Activated T-cell treated with anti-CD3 and anti-CD28 coated beads, Interleukin-2, amount 50 U/mL, for 72 hours (primary cell): ENCODE measurements around the gene MATN1. TPM values are rescaled to one million over a fixed set of nuclear protein-coding genes. Genes with fewer than 3 reads are reported as not detected.
A peak's percentile ranks its signal among the peaks of the same experiment; 100 is the strongest.

Source experiments
- ATAC-seq, 2 donors: fragments of 150-1000 bp; cut with Tn5 transposase; replicated peaks in 1 of 2; 2 replicates each; pipeline ENCODE4 v1.10.0; 2021; ENCODE audit warnings: moderate library complexity in 2 of 2, mild to moderate bottlenecking in 1 of 2
- DNase-seq, 2 donors: peaks; one replicate each; pipeline ENCODE4 v3.0.0; 2021 to 2022; ENCODE audit warnings: mixed read lengths in 1 of 2
- H3K27ac Mint-ChIP-seq: one replicate; pipeline ENCODE4 v1.8.0; 2022; ENCODE audit warnings: mild to moderate bottlenecking, moderate library complexity, mixed read lengths
- H3K27me3 Mint-ChIP-seq: one replicate; pipeline ENCODE4 v1.8.0; 2022; ENCODE audit warnings: low read depth, mixed read lengths
- H3K36me3 Mint-ChIP-seq, 2 donors: one replicate each; pipeline ENCODE4 v1.8.0; 2022; ENCODE audit warnings: mixed read lengths in 2 of 2, mild to moderate bottlenecking in 1 of 2; ENCODE audit not compliant: insufficient read depth in 2 of 2
- H3K4me1 Mint-ChIP-seq: one replicate; pipeline ENCODE4 v1.8.0; 2022; ENCODE audit warnings: low read depth, mixed read lengths
- H3K4me3 Mint-ChIP-seq, 2 donors: one replicate each; pipeline ENCODE4 v1.8.0; 2022; ENCODE audit warnings: mild to moderate bottlenecking in 2 of 2, mixed read lengths in 2 of 2, moderate library complexity in 2 of 2
- H3K9me3 Mint-ChIP-seq, 2 donors: one replicate each; pipeline ENCODE4 v1.8.0; 2022; ENCODE audit warnings: mixed read lengths in 2 of 2
- total RNA-seq, 2 donors: library from RNA; stranded (reverse); gene quantifications; one replicate each; pipeline ENCODE4 v1.2.3, GENCODE V29; 2022

Gene MATN1
- total RNA-seq, 2 donors from 2014 or later: 1.0 to 1.2 TPM

DNA sequence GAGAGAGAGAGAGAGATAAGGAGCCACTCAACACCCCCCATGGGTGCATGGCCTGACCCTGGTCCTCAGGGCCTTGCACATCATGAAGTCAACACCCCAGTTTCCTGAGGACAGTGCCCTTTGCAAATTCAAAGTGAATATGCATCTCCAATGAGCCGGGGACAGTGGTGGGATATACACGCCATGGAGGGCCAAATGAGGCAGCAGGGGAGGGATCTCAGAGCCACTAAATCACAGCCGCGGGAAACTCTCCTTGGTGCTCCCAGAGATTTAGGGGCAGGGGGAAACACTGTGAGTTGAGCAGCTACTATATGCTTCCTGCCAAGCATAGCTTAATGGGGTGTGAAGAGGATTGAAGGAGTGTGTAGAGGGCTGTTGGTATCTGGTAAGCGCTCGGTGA, 35.5 kb downstream of the MATN1 start:
- H3K36me3 Mint-ChIP-seq: no peaks in the 10 kb centered on the region

DNA sequence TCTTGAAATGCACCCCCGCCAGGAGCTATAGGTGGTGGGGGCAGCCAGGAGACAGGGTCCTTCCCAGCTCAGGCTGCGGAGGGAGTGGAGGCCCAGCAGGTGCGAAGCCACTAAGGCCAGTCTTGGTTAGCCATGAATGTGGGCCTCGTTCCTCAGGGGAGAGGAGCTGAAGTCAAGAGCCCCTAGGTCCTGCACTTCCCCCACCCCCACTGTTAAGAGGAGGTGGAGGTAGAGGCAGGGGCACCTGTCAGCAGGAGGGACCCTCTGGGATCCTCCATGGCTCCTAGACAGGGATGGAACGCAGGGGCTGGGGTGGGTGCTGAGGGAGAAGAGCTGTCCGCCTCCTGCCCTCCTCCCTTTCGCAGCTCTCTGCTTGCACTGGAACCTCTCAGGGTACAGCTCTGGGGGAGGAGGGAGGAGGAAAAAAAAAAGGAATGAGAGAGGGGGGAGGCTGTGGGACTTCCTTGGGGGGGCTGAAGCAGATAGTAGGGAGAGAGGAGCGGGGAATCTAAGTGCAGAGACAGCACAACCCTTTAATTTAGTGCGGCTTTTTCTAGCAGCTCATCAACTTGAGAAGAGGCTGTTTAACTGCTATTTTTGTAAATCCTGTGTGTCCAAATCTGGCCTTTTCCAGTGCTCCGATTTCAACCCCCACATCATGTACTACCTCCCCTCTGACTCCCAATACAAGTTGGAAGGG, 37.0 kb downstream of the MATN1 start:
- H3K9me3 Mint-ChIP-seq: no peaks in the 10 kb centered on the region
- peaks cover 10% of the 10 kb centered on the region for H3K4me1 Mint-ChIP-seq
- ATAC-seq (no peak), DNase-seq (no peak)
- no peaks in the 10 kb centered on the region for H3K36me3 Mint-ChIP-seq
- H3K27ac Mint-ChIP-seq: no peak overlapping the region
- peaks cover 44% of the 10 kb centered on the region for H3K27me3 Mint-ChIP-seq
- H3K4me3 Mint-ChIP-seq: peak overlapping the region in 1 of 2 donors; percentile 53

More for the DNA sequence above, 35.5 kb downstream of the MATN1 start:
- Mint-ChIP-seq H3K4me1 (peaks cover 15% of the 10 kb centered on the region), H3K4me3 (no peak overlapping the region), H3K27ac (no peak overlapping the region), H3K27me3 (peaks cover 33% of the 10 kb centered on the region), H3K9me3 (no peaks in the 10 kb centered on the region)
- ATAC-seq (no peak), DNase-seq (no peak)

DNA sequence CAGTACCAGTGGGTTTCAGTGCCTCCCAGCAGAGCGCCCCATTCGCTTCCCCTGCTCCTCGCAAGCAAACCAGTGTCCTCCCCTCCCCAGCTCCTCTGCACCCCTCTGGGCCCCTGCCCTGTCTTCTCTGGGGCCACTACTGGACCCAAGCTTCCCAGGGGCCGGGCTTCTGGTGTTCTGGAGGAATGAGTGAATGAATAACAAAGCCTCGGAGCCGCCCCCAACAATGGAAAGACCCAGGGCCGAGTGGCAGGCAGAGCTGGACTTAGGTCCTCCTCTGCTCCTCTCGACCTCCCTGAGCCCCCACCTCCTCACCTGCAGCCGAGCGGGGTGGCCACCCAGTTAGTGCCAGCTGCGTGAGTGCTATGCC, 37.6 kb downstream of the MATN1 start:
- Mint-ChIP-seq H3K4me3 (peak overlapping the region in 1 of 2 donors; percentile 53), H3K4me1 (peaks cover 10% of the 10 kb centered on the region), H3K9me3 (no peaks in the 10 kb centered on the region), H3K27me3 (peaks cover 44% of the 10 kb centered on the region), H3K36me3 (no peaks in the 10 kb centered on the region), H3K27ac (no peak overlapping the region)
- ATAC-seq (no peak), DNase-seq (no peak)

DNA sequence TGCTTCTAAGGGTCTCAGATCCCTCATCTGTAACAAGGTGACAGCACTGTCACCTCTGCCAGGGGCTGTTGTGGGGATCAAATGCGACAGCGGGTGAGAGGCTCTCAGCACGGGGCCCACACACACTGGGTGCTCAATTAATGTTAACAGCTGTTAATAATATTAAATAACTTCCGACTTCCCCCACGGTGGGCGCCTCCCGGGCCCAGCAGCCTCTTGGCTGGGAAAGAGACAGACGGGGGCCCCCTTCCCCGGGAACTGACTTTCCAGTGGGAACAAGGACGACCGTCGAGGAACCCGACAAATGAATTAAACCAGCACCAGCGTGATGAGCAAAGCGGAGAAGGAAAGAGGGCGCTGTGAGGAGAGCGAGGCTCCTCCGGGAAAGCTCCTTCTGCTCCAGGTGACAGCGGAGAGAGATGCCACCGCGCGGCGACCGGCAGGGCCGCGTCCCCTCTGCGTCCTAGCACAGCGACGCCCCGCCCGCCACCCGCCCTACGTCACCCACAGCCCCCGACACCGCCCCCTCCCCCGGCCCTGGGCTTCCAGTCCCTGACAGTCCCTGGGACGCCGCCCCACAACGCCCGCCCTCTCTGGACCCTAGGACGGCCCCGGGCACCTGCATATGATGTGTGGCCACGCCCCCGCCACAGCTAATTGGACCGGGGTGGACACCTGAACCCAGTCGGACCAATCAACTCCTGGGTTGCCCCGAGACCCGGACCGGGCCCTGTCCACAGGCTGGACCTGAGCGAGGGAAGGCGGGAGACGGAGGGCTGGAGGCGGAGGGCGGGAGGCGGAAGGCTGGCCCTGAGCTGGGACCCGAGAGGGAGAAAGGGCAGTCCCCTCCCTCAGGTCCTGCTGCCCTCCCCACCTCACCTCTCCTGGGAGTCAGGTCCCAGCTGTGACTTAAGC, 38.2 kb downstream of the MATN1 start:
- Mint-ChIP-seq H3K27ac (no peak overlapping the region), H3K4me1 (peaks cover 10% of the 10 kb centered on the region), H3K4me3 (peak overlapping the region; percentile 55 to 71), H3K36me3 (no peaks in the 10 kb centered on the region), H3K9me3 (no peaks in the 10 kb centered on the region), H3K27me3 (peaks cover 44% of the 10 kb centered on the region)
- DNase-seq: peak; percentile 12 to 32
- ATAC-seq: peak; percentile 65 to 69

DNA sequence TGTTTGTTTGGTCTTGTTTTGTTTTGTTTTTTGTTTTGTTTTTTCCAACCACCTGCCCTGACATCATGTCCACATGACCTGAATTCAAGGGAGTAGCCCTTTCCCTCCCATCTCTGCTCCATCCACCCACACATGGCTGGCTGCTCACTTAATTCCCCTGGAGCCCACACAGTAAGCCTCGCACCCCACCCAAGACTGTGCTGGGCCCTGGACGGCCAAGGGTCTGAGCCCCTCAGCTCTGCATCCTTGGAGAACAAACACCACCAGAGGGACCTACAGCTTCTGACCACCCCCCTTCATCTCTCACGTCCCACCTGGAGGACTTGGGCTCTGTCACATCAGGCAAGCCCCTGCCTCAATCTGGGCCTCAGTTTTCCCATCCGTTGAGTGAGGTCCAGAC, 39.1 kb downstream of the MATN1 start:
- Mint-ChIP-seq H3K36me3 (no peaks in the 10 kb centered on the region), H3K9me3 (no peaks in the 10 kb centered on the region), H3K27ac (no peak overlapping the region), H3K27me3 (peaks cover 44% of the 10 kb centered on the region), H3K4me3 (no peak overlapping the region), H3K4me1 (peaks cover 10% of the 10 kb centered on the region)
- no peak for ATAC-seq
- DNase-seq: no peak

DNA sequence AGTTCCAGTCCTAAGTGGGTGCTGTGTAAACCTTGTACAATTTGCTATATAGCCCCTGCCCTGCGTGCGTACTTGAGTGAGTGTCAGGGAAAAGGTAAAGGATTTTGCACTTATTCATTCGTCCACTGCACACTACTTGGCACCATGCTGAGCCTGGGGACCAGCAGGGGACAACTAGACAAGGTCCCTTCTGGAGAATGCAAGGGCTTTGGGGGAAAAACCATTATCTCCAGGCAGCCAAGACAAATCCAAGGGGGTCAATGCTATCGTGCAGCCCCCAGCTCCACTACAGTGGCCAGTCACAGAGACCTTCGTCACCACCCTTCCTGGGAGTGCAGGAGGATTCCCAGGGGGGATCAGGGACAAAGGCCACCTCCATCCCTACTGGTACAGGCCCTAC, 39.7 kb downstream of the MATN1 start:
- ATAC-seq: no peak
- Mint-ChIP-seq H3K36me3 (no peaks in the 10 kb centered on the region), H3K4me1 (peaks cover 10% of the 10 kb centered on the region), H3K4me3 (no peak overlapping the region), H3K27me3 (peaks cover 46% of the 10 kb centered on the region), H3K27ac (no peak overlapping the region), H3K9me3 (no peaks in the 10 kb centered on the region)
- DNase-seq: no peak

DNA sequence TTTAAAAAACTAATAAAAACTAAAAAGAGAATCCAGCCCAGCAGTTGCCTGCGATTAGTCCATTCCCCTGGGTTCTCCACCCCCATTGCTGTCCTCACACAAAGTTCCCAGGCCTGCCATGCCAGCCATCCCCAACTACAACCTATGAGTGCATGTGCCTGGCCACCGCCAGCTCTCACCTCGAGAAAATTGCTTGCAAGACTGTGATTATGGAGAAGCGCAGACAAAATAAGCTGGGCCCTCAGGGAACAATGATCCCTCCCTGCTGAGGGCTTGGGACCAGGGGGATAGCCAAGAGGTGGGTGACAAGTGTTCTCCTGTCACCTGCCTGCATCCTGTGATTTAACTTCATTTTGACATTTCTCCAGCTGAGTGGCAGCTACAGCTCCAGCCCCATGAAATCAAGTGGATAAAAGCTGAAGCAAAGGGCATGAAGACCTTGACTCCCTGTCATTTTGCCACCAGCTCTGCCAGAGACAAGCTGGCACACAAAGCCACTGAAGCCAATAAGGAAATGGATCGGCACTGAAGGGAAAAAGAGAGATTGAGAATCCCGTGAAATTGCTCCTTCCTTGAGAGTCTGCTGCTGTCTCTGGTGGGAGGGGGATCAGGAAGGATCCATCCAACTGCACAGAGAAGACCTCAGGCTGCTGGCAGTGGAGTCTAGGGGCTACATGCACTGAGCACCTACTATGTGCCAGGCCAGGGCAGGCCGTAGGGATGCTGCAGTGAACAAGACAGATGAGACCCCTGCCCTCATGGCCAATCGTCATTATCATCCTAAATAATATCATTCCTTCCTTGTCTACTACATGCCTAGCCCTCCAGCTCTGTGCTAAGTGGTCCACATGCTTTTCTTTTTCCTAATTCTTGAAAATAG, 40.7 kb downstream of the MATN1 start:
- H3K27me3 Mint-ChIP-seq: peaks cover 55% of the 10 kb centered on the region
- H3K27ac Mint-ChIP-seq: no peak overlapping the region
- H3K36me3 Mint-ChIP-seq: no peaks in the 10 kb centered on the region
- H3K4me1 Mint-ChIP-seq: peaks cover 10% of the 10 kb centered on the region
- ATAC-seq: no peak
- no peaks in the 10 kb centered on the region for H3K9me3 Mint-ChIP-seq
- no peak for DNase-seq
- no peak overlapping the region for H3K4me3 Mint-ChIP-seq

DNA sequence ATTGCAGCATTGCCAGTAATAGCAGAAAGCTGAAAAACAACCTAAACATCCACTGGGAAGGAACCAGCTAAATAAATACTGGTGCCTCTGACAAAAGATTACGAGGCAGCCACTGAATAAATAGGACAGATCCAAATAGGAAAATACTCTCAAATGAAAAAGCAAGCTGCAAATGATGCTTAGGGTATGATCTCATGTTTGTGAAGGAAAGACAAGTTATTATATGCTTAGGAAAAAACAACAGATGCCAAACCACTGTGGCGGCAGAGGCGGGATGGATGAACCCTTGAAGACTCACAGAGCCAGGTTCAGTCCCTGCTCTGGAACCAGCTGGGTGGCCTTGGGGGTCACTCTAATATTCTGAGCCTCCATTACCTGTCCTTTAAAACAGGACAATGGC, 41.6 kb downstream of the MATN1 start:
- DNase-seq: no peak
- ATAC-seq: no peak
- H3K27ac Mint-ChIP-seq: no peak overlapping the region
- no peaks in the 10 kb centered on the region for H3K9me3 Mint-ChIP-seq
- H3K27me3 Mint-ChIP-seq: peaks cover 54% of the 10 kb centered on the region
- peaks cover 10% of the 10 kb centered on the region for H3K4me1 Mint-ChIP-seq
- no peaks in the 10 kb centered on the region for H3K36me3 Mint-ChIP-seq
- no peak overlapping the region for H3K4me3 Mint-ChIP-seq

DNA sequence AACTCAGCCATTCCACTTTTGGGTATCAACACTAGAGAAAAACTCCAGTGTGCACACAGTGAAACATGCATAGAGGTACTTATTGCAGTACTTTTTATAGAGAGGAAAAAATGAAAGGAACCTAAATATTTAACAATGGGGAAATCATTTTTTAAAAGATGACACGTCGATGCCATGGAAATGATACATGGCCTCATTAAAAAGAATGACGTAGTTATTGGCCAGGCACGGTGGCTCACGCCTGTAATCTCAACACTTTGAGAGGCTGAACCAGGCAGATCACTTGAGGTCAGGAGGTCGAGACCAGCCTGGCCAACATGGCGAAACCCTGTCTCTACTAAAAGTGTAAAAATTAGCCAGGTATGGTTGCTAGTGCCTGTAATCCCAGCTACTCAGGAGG, 42.5 kb downstream of the MATN1 start:
- no peak overlapping the region for H3K27ac Mint-ChIP-seq
- H3K4me1 Mint-ChIP-seq: peaks cover 10% of the 10 kb centered on the region
- ATAC-seq (no peak), DNase-seq (no peak)
- no peak overlapping the region for H3K4me3 Mint-ChIP-seq
- peaks cover 53% of the 10 kb centered on the region for H3K27me3 Mint-ChIP-seq
- H3K36me3 Mint-ChIP-seq: no peaks in the 10 kb centered on the region
- H3K9me3 Mint-ChIP-seq: no peaks in the 10 kb centered on the region

DNA sequence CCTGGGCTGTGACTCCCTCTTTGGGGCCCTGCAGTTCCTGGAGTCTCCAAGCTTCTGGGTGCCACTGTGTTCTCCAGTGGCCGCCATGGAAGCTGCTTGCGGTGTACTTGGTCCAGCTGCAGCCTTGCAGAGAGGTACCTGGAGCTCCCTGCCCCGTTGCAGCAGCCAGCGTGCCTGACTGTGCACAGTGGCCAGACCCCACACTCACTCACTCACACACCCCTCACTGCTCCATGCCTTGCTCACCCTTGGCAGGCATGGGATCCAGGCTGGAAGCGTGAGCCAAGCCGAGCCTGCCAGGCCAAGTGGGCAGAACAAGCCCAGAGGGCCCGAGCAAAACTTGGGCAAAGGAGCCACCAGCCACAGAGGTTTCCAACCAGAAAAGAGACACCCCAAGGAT, 43.0 kb downstream of the MATN1 start:
- no peak overlapping the region for H3K4me3 Mint-ChIP-seq
- H3K27me3 Mint-ChIP-seq: peaks cover 57% of the 10 kb centered on the region
- peaks cover 10% of the 10 kb centered on the region for H3K4me1 Mint-ChIP-seq
- no peak for ATAC-seq
- DNase-seq: no peak
- no peak overlapping the region for H3K27ac Mint-ChIP-seq
- peaks cover 0 to 1% of the 10 kb centered on the region in 2 donors for H3K36me3 Mint-ChIP-seq
- peaks cover 0 to 1% of the 10 kb centered on the region in 2 donors for H3K9me3 Mint-ChIP-seq

DNA sequence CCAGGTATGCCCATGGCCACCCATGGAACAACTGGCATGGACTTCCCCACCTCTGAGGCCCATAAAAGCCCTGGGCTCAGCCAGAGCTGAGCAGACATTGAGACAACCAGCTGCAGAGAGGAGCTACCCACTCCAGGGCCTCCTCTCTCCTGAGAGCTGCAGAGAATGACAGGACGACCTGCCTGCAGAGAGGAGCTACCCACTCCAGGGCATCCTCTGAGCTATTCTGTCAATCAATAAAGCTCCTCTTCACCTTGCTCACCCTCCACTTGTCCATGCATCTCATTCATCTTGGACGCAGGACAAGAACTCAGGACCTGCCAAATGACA, 43.4 kb downstream of the MATN1 start:
- Mint-ChIP-seq H3K27me3 (peaks cover 61% of the 10 kb centered on the region), H3K4me3 (no peak overlapping the region), H3K9me3 (peaks cover 0 to 2% of the 10 kb centered on the region in 2 donors), H3K4me1 (peaks cover 9% of the 10 kb centered on the region), H3K27ac (no peak overlapping the region), H3K36me3 (peaks cover 0 to 2% of the 10 kb centered on the region in 2 donors)
- DNase-seq (no peak), ATAC-seq (no peak)

DNA sequence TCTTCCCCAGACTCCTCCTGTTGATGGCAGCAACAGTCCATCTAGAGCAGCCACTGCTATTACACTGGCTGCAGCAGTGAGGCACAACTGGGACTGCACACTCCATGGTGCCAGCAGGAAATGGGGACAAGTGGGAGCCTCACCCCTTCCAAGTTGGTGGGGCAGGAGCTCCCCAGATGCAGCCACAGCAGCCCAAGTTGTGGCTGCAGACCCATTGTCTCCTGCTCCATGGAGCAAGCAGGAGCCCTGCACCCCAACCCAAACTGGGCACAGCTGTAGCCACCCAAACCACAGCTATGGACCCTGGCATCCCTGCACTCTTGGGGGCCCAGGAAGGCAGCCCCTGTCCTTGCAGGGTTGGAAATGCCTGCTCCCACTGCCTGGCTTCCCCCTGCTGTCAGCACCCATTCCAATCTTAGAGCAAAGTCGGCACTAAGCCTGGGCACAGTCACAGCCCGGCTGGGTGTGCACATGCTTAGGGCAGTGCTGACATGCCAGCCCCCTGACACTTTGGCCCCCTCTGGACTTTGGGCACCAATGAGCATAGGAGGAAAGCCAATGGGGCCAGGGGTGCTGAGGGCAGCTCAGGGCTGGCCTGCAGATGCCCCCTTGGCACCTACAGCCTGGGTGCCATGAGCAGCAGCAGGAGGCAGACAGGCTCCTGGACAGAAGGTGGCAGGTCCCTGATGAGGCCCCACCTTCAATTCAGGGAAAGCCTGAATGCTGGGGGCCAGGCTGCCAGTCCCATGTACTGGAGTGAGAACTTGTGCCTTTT, 44.0 kb downstream of the MATN1 start:
- Mint-ChIP-seq H3K4me1 (peaks cover 3% of the 10 kb centered on the region), H3K9me3 (peaks cover 0 to 2% of the 10 kb centered on the region in 2 donors), H3K4me3 (no peak overlapping the region), H3K27ac (no peak overlapping the region), H3K36me3 (peaks cover 0 to 2% of the 10 kb centered on the region in 2 donors), H3K27me3 (peaks cover 60% of the 10 kb centered on the region)
- DNase-seq (no peak), ATAC-seq (no peak)
